Left lobe of liver (tissue), 2 donors: ENCODE measurements around the gene GALR3. TPM values are rescaled to one million over a fixed set of nuclear protein-coding genes. Genes with fewer than 3 reads are reported as not detected.
A peak's percentile ranks its signal among the peaks of the same experiment; 100 is the strongest.

Source experiments
- ATAC-seq: fragments of 200-7000 bp; cut with Tn5 transposase; one replicate; pipeline ENCODE4 v1.9.1; 2020; ENCODE audit warnings: mild to moderate bottlenecking, moderate library complexity
- DNase-seq: peaks from one replicate; pipeline ENCODE4 v3.0.0-alpha.2; 2020; ENCODE audit warnings: low spot score
- total RNA-seq: library from RNA; stranded (reverse); gene quantifications from one replicate; pipeline ENCODE4 v1.2.1, GENCODE V29; 2021
- donor health status: DM: no; HTN: no; CAD: no; lungs with moderate emphysema.
- donor health status: DM: no; HTN: yes; CAD: no.

The GALR3 gene
- total RNA-seq, 1 donor from 2014 or later, result 0.65 TPM

DNA sequence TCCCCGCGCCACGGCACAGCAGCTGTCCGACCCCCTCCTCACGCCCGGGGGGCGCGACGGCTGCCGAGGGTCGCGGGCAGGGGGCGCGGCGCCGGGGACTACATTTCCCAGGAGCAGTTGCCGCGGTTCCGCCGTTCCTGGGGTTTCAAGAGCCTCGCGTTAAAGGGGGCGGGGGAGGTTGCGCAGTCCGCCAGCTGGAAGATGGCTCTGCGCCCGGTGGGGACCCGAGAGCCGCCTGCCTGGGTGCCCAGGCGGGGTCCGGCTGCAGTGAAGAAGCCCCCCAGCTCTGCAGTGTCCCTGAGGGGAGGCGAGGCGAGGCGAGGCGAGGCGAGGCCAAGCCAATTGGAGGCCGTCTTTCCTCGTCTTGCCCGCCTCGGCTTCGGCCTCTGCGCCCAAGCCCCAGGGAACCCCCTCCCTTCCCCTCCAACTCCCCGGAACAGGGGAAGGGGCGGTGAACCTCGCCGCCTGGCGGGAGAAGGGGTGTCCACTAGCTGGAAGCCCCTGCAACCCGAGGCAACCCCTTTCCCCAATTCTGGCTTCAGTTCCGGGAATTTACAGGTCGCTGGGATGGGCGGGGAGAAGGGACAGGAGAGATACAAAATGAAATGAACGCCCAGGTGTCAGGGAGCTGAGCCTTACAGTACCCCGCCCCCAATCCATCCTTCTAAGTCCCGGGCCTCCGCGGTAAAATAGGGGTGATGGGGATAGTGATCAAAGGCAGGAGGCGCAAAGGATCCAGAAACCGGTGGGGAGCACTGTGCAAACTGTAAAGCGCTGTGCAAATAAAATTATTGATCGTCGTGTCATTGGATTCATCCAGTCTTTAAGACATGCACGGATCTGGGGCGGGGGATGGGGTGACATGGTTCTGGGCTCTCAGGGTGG is 20.6 kb upstream of the GALR3 start:
- DNase-seq (no peak), ATAC-seq (peak; percentile 53)

DNA sequence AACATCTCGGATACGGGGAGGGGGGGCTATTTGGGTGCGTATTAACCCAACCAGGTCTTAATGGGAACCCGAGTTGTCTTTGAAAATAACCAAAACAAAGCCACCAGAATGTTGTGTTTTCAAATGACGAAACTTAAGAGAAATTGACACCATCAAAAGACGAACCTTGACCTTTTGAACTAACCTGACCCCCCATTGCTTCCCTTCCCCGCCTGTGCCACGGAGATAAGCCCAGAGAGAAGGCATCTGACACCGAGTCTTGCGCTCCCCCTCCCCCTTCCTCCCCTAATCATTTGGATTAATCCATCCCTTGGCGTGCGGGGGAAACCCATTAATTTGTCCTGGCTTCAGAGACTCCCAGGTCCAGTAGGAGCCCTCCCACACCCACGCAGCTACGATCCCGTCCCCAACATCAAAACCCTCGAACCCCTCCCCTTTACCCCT is 20.0 kb upstream of the GALR3 start:
- no peak for ATAC-seq
- no peak for DNase-seq

DNA sequence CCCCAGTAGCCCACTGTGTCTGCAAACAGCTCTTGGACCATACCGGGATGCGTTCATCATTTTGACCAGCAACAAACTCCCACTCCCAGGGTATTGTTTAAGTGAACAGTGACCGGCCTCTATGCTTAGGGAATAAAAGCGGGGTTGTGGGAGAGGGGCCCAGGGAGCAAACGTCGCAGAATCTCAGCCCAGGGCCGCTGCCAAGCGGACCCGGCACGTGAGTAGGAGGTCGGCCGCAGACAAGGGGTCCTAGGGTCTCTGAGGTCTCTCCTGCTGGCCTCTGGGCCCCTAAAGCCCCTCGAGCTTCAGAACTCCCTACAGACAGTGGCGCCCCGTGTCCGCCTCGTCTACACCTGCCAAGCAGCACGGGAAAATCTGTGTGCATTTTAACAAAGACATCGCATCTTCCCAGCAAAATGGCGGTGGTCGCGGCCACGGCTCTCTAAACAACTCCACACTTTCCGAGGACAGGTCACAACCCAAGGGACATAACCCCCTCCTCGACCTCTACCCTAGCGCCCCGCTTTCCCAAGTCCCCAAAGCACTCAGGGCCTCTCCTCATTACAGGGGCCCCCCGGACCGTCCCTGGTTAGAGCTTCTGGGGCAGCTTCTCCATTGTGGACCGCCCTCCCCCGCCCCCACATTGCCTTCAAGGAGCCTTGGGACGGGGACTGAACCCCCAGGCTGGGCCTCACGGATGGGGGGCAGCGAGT is 19.4 kb upstream of the GALR3 start:
- DNase-seq, result no peak
- ATAC-seq, result no peak

DNA sequence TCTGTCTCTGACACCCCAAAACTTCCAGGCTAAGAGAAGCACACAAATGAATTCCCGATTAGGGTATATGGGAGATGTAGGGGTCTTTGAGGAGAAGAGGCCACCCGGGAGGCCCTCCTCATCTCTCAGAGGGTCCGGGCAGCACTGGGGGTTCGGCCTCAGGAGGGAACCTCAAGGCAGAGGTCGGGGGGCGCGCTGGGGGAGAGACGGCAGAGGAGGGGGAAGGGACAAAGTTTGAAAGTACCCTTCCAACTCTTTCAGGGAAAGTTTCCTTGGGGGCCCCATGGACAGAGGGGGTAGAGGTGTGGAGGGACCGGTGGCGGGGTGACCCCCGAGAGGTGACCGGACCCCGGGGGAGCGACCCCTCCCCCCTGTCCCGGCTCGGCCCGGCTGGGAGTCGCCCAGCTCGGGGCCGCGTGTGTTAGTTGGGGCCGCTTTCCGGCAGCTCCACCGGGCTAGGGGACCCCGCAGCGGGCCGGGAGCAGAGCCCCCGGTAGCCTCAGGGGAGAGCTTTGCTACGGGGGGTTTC is 18.8 kb upstream of the GALR3 start:
- DNase-seq (no peak), ATAC-seq (no peak)

DNA sequence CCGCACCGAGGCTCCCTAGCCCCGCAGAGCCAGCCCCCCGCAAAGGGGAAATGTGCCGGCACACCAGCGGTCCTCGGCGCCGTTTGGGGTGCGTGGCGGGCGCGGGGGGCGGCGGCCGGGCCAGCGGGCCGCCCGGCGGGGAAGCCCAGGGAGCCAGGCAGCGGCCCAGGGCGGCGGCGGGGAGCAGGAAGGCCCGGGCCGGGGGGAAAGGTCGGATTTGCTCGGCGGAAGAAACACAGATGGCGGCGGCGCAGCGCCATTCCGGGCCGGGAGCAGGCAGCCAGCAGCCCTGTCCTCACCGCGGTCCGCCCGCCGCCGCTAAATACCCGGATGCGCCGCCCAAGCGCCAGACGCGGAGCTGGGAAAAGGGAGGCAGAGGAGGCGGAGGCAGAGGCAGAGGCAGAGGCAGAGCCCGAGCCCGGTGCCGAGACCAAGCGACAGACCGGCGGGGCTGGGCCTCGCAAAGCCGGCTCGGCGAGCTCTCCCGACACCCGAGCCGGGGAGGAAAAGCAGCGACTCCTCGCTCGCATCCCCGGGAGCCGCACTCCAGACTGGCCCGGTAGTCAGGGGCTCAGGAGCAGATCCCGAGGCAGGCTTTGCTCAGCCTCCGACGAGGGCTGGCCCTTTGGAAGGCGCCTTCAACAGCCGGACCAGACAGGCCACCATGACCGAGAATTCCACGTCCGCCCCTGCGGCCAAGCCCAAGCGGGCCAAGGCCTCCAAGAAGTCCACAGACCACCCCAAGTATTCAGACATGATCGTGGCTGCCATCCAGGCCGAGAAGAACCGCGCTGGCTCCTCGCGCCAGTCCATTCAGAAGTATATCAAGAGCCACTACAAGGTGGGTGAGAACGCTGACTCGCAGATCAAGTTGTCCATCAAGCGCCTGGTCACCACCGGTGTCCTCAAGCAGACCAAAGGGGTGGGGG is 18.0 kb upstream of the GALR3 start:
- DNase-seq (peak; percentile 93), ATAC-seq (peak; percentile 61)

DNA sequence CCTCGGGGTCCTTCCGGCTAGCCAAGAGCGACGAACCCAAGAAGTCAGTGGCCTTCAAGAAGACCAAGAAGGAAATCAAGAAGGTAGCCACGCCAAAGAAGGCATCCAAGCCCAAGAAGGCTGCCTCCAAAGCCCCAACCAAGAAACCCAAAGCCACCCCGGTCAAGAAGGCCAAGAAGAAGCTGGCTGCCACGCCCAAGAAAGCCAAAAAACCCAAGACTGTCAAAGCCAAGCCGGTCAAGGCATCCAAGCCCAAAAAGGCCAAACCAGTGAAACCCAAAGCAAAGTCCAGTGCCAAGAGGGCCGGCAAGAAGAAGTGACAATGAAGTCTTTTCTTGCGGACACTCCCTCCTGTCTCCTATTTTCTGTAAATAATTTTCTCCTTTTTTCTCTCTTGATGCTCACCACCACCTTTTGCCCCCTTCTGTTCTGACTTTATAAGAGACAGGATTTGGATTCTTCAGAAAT is 17.3 kb upstream of the GALR3 start:
- DNase-seq (no peak), ATAC-seq (no peak)

DNA sequence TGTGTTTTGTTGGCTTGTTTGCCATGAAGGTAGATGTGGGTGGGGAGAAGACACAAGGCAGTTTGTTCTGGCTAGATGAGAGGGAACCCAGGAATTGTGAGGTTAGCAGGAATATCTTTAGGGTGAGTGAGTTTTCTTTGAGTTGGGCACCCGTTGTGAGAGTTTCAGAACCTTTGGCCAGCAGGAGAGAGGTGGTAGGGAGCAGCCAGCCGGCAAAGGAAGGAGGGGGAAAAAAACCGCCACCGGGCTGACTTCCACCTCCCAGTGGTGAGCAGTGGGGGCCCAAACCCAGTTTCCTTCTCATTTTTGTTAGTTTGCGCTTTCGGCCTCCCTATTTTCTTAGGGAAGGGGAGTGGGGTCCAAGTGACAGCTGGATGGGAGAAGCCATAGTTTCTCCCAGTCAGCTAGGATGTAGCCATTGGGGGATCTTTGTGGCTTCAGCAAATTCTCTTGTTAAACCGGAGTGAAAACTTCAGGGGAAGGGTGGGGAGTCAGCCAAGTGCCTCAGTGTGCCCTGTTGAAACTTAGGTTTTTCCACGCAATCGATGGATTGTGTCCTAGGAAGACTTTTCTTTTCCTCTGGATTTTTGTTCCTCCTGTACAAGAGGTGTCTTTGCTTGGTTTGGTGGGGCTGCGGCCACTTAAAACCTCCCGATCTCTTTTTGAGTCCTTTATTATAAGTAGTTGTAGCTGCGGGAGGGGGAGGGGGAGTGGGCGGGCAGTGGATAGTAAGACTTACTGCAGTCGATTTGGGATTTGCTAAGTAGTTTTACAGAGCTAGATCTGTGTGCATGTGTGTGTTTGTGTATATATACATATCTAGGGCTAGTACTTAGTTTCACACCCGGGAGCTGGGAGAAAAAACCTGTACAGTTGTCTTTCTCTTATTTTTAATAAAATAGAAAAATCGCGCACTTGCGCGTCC is 16.5 kb upstream of the GALR3 start:
- ATAC-seq, result no peak

DNA sequence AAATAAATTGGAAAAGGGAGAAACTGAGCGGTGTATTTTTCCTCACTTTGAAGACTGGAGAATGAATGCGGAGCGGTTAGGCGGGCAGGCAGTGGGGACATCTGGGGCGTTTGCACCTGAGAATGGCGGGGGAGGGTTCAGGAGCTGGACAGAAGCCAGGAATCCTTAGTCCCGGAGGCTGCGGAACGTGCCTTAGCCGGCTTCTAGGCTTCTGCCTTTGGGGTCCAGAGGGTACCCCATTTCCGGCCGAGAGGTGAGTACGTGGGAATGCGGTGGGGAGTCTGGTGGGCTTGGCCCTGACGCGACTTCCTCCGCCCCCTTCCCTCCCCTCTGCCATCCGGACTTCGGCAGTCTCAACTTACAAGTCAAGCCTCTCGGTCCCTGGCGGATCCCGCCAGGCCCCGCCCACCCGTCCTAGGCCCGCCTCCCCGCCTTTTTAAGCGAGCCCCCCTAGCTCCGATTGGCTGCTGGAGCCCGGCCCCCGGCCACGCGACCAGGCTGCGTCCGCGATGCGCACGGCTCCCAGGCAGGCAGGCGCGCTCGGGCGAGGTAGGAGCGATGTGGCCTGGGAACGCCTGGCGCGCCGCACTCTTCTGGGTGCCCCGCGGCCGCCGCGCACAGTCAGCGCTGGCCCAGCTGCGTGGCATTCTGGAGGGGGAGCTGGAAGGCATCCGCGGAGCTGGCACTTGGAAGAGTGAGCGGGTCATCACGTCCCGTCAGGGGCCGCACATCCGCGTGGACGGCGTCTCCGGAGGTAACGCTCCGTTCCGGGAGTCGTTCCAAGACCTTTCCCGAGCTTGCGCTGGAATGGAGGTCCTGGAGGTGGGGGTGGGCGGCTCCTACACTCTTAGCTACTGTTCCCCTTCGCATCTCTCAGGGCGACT is 15.5 kb upstream of the GALR3 start, which contains the start of gene GCAT:
GCAT (plus strand) TSS at position 525 of the 884 bp plus-strand sequence; CDS start at position 559, 34 bp downstream.
- DNase-seq, result peak; percentile 97
- peak; percentile 81 for ATAC-seq

More for the DNA sequence above, 16.5 kb upstream of the GALR3 start:
- DNase-seq, result no peak

DNA sequence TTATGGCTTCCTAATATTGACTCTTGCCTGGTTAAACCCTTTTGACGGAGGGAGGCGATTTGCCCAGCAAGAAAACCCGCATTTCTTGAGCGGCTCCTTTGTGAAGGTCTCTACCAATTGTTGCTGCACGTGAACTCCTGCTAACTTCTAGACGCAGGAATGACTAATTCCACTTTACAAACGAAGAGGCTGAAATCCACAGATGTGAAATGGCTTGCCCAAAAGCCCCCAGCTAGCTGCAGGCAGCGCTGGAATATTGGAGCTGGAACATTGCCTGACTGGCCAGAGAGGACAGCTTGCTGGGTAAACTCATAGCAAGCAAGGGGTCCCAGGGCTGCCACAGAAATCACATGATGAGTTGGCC is 14.9 kb upstream of the GALR3 start:
- ATAC-seq, result no peak
- DNase-seq, result no peak

DNA sequence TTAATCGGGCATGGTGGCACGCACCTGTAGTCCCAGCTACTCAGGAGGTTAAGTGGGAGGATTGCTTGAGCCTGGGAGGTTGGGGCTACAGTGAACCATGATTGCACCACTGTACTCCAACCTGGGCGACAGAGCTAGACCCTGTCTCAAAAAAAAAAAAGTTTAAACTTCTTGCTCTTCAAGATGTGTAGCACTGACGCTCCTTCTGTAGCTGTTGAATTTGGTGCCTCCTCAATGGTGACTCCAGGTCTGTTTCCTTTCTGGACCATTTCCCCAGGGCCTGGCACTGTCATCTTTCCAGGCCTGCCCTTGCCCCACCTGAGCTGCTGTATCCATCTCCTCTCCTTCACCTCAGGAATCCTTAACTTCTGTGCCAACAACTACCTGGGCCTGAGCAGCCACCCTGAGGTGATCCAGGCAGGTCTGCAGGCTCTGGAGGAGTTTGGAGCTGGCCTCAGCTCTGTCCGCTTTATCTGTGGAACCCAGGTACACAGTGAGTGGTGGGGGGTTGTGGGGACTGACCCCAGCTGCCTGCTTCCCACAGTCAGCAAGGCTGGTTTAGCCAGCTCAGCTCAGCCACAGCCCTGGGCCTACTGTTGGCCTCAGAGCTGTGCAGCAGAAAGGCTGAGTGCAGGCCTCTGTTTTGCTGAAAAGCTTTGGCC is 13.4 kb upstream of the GALR3 start:
- no peak for DNase-seq
- no peak for ATAC-seq

DNA sequence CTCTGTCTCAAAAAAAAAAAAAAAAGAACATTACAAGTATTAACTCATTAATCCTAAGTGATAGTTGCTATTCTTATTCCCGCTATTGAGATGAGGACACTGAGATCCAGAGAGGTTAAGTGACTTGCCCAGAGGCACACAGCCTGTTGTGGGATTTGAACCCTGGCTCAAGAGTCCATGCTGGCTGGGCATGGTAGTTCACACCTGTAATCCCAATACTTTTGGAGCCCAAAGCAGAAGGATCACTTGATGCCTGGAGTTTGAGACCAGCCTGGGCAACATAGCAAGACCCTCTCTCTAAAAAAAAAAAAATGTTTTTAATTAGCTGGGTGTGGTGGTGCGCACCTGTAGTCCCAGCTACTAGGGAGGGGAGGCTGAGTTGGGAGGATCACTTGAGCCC is 11.3 kb upstream of the GALR3 start:
- DNase-seq (no peak), ATAC-seq (no peak)

DNA sequence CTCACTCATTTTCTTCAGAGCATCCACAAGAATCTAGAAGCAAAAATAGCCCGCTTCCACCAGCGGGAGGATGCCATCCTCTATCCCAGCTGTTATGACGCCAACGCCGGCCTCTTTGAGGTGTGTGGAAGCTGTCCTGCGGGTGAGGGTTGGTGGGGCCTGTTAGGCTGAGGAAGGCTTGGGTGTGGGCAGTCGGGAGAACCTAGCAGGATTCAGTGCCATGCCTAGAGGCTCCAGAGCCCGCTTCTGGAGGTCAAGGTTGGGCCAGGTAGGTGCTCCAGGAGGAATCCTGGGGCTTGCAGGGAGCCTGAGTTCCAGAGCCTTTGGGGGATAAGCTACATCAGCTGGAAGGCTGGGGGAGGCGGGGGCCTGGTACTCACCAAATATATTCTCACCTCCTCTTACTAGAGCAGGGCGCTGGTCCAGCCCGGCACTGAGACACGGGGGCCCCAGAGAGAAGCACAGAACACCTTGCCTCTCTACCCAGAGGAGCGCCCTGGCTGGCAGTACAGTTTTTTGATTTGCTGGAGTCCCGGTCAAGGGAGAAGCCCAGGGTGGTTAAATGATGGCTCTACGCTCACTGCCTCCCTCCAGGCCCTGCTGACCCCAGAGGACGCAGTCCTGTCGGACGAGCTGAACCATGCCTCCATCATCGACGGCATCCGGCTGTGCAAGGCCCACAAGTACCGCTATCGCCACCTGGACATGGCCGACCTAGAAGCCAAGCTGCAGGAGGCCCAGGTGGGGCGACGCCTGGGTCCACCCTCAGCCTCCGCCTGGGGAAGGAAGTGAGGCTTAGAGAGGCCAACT is 10.1 kb upstream of the GALR3 start:
- no peak for DNase-seq
- ATAC-seq, result no peak

DNA sequence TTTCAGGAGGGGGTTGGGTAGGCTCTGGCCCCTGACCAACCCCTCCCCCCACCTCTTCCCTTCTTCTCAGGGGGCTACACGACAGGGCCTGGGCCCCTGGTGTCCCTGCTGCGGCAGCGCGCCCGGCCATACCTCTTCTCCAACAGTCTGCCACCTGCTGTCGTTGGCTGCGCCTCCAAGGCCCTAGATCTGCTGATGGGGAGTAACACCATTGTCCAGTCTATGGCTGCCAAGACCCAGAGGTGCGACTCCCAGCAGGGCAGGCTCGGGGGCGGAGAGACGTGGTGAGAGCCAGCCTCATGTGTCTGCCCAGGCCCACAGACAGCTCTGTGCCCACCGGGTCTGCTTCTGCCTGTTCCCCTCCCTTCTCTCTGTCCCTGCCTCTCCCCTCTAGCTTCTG is 7.6 kb upstream of the GALR3 start:
- ATAC-seq (no peak), DNase-seq (no peak)

DNA sequence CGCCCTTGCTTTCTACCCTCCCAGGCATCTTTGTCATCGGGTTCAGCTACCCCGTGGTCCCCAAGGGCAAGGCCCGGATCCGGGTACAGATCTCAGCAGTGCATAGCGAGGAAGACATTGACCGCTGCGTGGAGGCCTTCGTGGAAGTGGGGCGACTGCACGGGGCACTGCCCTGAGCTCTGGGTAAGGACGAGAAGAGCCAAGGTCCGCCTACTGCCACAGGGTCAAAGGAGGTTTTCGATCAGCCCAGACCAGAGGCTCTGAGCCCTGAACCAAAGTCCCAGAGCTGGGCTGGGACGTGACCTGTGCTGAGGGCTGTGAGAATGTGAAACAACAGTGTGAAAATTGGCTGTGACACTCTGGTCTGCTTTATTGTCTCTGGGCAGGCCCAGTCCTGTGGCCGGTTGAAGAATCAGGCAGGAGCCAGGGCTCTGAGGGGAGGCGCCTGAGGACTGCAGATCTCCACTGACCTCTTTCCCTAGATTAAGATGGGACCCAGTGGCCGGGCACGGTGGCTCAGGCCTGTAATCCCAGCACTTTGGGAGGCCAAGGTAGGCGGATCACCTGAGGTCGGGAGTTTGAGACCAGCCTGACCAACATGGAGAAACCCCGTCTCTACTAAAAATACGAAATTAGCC is 6.5 kb upstream of the GALR3 start:
- DNase-seq, result peak; percentile 88
- ATAC-seq, result peak; percentile 79

DNA sequence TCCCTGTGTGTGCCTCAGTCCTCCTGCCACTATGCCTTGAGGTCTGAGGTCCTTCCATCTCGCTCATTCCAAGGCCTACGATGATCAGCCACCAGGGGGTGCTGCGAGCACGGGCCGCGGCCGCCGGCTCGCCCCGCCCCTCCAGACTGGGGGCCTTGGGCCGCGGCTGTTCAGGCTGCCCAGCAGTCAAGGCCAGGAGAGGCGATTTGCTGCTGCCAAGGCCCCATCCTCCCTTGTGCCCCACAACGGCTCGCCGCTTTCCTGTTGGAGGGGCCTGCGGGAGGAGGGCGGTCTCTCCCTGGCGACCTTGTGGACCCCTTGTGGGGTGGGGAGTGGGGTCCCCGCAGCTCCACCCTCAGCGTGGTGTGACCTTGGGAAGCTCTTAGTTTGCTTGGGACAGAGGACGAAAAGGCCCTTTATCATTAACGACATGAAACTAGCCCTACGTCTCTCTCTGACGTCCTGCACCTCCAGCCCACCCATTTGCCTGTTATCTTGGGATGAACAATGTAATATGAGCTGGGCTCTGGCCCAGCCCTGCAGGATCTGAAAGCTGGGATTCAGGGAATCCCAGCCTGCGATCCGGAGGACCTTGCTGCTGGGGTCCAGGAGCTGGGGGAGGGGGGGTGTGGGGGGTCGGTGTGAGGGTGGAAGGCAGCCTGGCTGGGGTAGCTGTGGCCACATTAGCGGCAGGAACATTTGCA is 5.3 kb upstream of the GALR3 start:
- peak; percentile 80 for ATAC-seq

More for the DNA sequence above, 5.3 kb upstream of the GALR3 start:
- peak; percentile 85 for DNase-seq
